ENCODE measurements around the gene CGREF1.

Gene CGREF1

GRCh38 chr2:27118525-27119329 lies at the start of gene CGREF1:
CGREF1 (minus strand) TSS chr2:27119128; CDS start chr2:27104366, 14,762 bp downstream.
- DNase-seq (ENCODE audit: low read depth): no peak

- no peak for DNase-seq (ENCODE audit: low read depth)
These were observed 46.2 kb upstream of the CGREF1 start for GRCh38 chr2:27164960-27165763.

DNA sequence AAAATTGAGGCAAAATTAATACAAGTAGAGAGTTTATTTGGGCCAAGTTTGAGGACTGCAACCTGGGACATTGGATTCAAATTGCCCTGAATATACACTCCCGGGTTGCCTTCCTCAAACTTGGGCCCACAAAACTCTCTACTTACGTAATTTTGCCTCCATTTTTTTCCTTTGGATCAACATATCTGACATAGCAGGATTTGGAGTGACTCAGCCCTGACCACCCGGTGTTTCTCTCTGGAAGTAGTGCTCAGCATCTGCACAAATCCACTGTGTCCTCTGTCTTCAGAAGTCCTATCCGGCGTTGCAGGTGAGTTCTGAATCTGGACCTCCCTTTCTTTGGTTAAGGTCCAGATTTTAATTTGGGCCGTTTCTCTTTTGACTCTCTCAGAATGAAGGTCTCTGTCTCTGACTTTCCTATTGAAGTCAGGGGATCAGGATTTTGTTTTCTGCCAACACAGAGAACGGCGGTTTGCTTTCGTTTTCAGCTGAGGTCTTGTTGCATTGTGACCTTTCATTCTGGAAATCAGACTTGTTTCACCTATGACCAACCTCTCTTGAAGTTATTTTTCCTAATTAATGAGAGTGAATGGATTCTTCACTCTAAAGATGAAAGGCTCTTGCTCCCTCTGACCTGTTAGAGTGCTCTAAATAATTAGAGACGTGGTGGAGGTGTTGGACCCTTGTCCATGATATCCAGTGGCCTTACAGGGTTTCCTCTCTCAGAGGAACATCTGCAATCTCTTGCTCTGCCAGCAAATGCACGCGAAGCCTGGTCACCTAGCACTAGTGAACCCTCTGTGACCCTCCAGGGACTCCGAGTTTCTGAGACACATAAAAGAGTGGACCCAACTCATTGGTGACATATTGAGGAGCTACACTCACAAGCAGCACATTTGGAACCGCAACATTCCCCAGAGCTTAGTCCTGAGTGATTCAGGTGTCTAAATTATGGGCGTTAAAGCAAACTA lies 43.5 kb upstream of the CGREF1 start:
- DNase-seq (ENCODE audit: low read depth): no peak

DNA sequence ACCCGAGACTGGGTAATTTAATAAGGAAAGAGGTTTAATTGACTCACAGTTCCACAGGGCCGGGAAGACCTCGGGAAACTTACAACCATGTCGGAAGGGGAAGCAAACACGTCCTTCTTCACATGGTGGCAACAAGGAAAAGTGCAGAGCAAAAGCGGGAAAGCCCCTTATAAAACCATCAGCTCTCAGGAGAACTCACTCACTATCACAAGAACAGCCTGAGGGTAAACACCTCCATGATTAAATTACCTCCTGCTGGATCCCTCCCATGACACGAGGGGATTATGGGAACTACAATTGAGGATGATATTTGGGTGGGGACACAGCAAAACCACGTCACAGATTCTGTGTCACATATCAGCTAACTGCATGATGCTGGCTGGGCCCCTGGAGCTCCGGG lies 41.3 kb upstream of the CGREF1 start:
- DNase-seq (ENCODE audit: low read depth): no peak

- DNase-seq (ENCODE audit: low read depth): no peak
These were observed 40.3 kb upstream of the CGREF1 start for GRCh38 chr2:27159271-27159670.

DNA sequence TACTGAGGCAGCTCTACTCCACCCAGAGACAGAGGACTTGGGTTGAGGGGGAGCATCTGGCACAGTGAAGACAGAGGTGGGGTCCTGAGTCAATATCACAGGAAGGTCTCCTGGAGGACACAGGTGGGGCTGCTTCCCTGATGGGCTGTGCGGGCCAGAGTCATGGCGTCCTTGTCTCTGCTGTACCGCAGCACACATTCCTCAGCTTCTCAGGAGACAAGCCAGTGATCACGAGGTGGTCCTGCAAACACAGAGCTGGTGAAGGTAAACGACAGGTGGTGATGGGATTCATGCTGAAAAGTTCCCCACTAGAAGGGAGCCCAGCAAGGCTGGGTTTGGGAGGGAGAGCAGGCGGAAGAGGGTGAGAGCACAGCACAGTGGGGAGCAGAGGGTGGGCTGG lies 39.5 kb upstream of the CGREF1 start:
- no peak for DNase-seq (ENCODE audit: low read depth)

- no peak for DNase-seq (ENCODE audit: low read depth)
These were observed 36.2 kb upstream of the CGREF1 start for GRCh38 chr2:27155069-27155520.

DNA sequence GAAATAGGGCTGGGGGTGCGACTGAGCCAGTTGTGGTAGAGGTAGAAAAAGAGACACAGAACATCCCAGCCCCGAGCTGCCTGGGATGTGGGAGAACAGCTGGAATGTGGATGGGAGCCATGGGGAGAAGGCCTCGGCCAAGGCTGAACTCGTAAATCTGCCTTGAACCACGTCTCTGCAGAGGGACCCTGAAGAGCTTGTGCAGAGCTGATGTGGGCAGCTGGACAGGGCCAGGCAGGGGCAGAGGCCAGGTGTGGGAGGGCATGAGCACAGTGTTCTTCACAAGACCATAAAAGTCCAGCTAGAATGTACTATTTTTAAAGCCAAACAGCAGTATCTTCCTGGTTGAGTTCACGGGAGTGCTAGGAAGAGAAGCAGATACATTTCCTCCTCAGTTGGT lies 35.6 kb upstream of the CGREF1 start:
- no peak for DNase-seq (ENCODE audit: low read depth)

- no peak for DNase-seq (ENCODE audit: low read depth)
These were observed 34.0 kb upstream of the CGREF1 start for GRCh38 chr2:27152796-27153464.

DNA sequence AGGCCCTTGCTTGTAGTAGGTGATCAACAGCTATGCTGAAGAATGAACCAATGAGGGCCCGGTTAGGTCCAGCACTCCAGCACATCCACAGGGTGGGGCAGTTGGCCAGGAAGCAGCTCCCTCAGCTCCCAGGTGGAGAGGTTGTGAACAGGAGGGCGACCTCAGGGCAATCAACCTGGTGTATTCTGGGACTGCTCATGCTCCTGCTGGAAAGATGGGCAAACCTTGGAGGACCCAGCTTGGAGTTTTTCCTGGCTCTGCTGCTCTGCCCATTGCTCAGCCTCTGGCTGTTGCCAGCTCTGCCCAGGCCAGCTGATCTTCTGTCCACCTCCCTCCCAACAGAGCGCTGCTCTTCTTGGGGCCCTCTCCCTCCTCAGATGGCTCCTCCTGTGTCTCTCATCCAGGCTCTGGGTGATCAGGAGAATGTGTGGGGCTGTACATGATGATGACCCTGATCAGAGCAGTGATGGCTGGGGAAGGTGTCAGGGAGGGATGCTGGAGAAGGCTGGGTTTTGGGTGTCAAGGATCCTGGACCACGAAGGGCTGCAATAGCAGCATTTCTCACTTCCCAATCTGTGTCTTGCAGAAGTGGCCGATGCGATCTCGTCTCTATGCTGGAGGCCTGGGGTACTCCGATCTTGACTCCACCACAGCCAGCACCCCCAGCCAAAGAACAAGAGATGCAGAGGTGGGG lies 33.3 kb upstream of the CGREF1 start:
- DNase-seq (ENCODE audit: low read depth): no peak

DNA sequence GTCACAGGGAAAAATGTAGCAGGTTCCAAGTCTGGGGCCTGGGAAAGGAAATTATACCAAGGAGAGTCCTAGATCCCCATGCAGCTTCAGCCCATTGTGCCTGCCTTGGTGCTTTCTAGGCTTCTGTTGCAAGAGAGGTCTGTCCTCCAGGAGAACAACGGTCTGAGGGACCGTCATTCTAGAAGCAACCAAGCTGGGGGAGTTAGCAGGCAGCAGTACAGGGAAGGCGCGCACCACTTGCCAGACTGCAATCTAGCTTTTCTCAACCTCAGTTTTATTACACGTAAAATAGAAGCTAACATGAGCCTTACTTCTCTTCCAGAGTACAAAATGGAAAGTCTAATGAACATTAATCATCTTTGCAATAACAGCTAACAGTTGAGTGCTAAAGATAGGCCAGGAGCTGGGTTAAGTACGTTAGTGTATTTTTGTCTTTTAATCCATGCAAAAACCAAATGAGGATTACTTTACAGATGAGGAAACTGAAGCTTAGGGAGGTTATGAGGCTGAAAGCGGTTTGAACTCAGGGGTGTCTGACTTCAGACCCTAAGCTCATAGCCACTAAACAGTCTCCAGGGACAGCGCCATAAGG lies 31.8 kb upstream of the CGREF1 start:
- DNase-seq (ENCODE audit: low read depth): no peak

- DNase-seq (ENCODE audit: low read depth): no peak
These were observed 30.9 kb upstream of the CGREF1 start for GRCh38 chr2:27149570-27150405.

GRCh38 chr2:27148801-27149439 lies 30.0 kb upstream of the CGREF1 start, which contains the start of gene TCF23:
TCF23 (plus strand) TSS chr2:27149004; CDS start chr2:27149134, 130 bp downstream.
- DNase-seq (ENCODE audit: low read depth): no peak

DNA sequence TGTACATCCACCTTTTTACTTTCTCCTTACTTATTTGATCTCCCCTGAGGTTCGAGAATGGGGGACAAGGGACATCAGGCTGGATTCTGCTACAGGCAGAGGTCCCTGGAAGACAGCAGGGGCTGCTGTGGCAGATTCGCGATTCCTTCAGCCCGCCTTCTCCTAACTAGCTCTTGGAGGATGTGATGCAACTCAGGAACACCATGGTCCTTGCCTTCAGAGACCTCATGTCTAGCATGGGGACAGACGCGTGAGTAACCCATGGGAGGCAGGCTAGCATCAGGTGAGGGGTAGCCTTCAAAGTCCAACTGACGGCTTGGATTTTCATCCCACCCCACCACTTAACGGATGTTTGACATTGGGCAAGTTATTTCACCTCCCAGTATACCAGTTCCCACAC lies 29.0 kb upstream of the CGREF1 start:
- DNase-seq (ENCODE audit: low read depth): no peak

DNA sequence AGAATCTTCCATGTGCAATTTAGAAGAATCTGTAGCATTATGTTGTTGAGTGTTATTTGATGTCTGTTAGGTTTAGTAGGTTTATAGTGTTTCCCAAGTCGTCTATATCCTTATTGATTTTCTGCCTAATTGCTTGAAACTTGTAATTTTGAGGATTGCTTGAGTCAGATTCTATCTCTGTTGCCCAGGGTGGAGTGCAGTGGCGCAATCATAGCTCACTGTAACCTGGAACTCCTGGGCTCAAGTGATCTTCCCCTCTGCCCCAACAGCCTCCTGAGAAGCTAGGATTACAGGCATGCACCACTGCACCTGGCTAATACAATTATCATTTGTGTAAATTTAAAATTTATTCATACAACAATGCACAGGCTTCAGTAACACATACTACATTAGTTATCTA lies 26.8 kb upstream of the CGREF1 start:
- no peak for DNase-seq (ENCODE audit: low read depth)

DNA sequence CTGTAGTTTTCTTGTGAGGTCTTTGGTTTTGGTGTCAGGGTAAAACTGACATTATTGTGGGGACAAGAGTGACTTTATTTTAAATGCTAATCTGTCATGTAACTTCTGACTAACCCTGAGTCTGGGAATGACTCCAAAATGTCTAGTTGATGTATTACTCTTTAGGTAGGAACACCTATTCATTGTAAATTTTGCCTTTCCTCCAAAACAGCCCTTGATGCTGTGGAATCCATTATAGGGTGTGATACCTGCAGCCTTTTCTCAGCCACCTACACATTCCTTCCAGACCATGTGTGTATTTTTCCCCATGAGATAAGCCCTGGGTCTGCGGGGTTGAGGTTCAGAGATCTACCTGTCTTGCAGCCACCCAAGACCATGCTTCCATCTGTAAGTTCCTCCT lies 24.4 kb upstream of the CGREF1 start:
- DNase-seq (ENCODE audit: low read depth): no peak

DNA sequence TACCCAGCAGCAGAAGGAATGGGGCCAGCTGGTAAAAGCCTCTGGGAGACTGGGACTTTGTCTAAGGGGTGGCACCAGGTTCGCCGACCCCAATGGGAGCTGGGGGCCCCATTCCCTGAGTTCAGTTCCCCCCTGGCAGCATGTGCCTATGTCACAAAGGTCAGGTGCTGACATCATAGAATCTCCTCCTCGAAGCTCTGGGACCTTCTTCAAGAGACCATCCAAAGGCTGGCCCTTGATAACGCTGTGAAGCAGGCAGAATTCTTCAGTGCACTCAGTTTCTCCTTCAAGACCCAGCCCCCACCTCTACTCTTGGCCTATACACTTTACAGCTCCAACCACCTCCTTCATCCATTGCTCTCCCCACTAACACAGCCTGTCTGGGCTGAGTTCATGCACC lies 20.4 kb upstream of the CGREF1 start, which contains the start of gene PRR30:
TSS of gene PRR30 (minus strand) at position 101 of the 400 bp plus-strand sequence. CDS start 1,081 bp downstream, outside the sequence.
- no peak for DNase-seq (ENCODE audit: low read depth)

GRCh38 chr2:27138111-27138510 lies 19.2 kb upstream of the CGREF1 start:
- no peak for DNase-seq (ENCODE audit: low read depth)

Data from HS-27A (cell line).